Astrocyte (in vitro differentiated cells and primary cell): ENCODE results near the gene CORIN. TPM values are rescaled to one million over a fixed set of nuclear protein-coding genes. Genes with fewer than 3 reads are reported as not detected.

Experiments used
- DNase-seq: peaks from one replicate; pipeline ENCODE4 v3.0.0-alpha.2; 2010; ENCODE audit warnings: low read depth
- FAIRE-seq: peaks from 2 replicates; lab custom pipeline; 2011; peaks lifted over from hg19 to GRCh38; lab: Jason Lieb, UNC
- H2AFZ ChIP-seq: 2 replicates; pipeline ENCODE4 v1.6.0; 2012; ENCODE audit warnings: low read depth, low read length, inconsistent platforms
- H3K27ac ChIP-seq: 2 replicates; pipeline ENCODE4 v1.5.1; 2011; ENCODE audit warnings: low read depth, low read length, inconsistent platforms
- H3K27me3 ChIP-seq: 2 replicates; pipeline ENCODE4 v1.6.0; 2011; ENCODE audit warnings: low read length, inconsistent platforms; ENCODE audit not compliant: insufficient read depth
- H3K36me3 ChIP-seq: 2 replicates; pipeline ENCODE4 v1.5.1; 2011; ENCODE audit warnings: low read length, inconsistent platforms; ENCODE audit not compliant: insufficient read depth
- H3K4me1 ChIP-seq: 2 replicates; pipeline ENCODE4 v1.5.1; 2011; ENCODE audit warnings: low read length, inconsistent platforms; ENCODE audit not compliant: insufficient read depth
- H3K4me2 ChIP-seq: 2 replicates; pipeline ENCODE4 v1.6.0; 2012; ENCODE audit warnings: low read length, inconsistent platforms
- H3K4me3 ChIP-seq: 2 replicates; pipeline ENCODE4 v1.5.1; 2011; ENCODE audit warnings: low read depth, mild to moderate bottlenecking, low read length, inconsistent platforms; ENCODE audit not compliant: insufficient read depth
- H3K79me2 ChIP-seq: 2 replicates; pipeline ENCODE4 v1.6.0; 2012; ENCODE audit warnings: mild to moderate bottlenecking, low read length, inconsistent platforms; ENCODE audit not compliant: insufficient read depth
- H3K9ac ChIP-seq: 2 replicates; pipeline ENCODE4 v1.6.0; 2012; ENCODE audit warnings: mild to moderate bottlenecking, low read length, inconsistent platforms
- H3K9me3 ChIP-seq: 2 replicates; pipeline ENCODE4 v1.5.1; 2012; ENCODE audit warnings: low read depth, mild to moderate bottlenecking, low read length, inconsistent platforms; ENCODE audit not compliant: insufficient read depth
- H4K20me1 ChIP-seq: 2 replicates; pipeline ENCODE4 v1.6.0; 2012; ENCODE audit warnings: low read length, inconsistent platforms; ENCODE audit not compliant: insufficient read depth
- H3K27ac Mint-ChIP-seq: one replicate; pipeline ENCODE4 v1.8.0; 2021; ENCODE audit warnings: mild to moderate bottlenecking, mixed read lengths; ENCODE audit not compliant: unreplicated experiment
- H3K27me3 Mint-ChIP-seq: one replicate; pipeline ENCODE4 v1.8.0; 2021; ENCODE audit warnings: low read depth, mixed read lengths; ENCODE audit not compliant: unreplicated experiment
- H3K36me3 Mint-ChIP-seq: one replicate; pipeline ENCODE4 v1.8.0; 2021; ENCODE audit warnings: low read depth, mixed read lengths; ENCODE audit not compliant: unreplicated experiment
- H3K4me1 Mint-ChIP-seq: one replicate; pipeline ENCODE4 v1.8.0; 2021; ENCODE audit warnings: low read depth, mixed read lengths; ENCODE audit not compliant: unreplicated experiment
- H3K4me3 Mint-ChIP-seq: one replicate; pipeline ENCODE4 v1.8.0; 2021; ENCODE audit warnings: mild to moderate bottlenecking, moderate library complexity, mixed read lengths; ENCODE audit not compliant: unreplicated experiment
- H3K9me3 Mint-ChIP-seq: one replicate; pipeline ENCODE4 v1.8.0; 2021; ENCODE audit warnings: mild to moderate bottlenecking, mixed read lengths; ENCODE audit not compliant: unreplicated experiment
- EZH2 ChIP-seq: IDR thresholded peaks from 2 replicates; pipeline ENCODE4 v1.6.1; 2012; ENCODE audit warnings: mild to moderate bottlenecking, low read length, inconsistent platforms; ENCODE audit not compliant: insufficient read depth
- total RNA-seq: library from RNA; stranded (reverse); gene quantifications from 2 replicates; pipeline ENCODE4 v1.2.1, GENCODE V29; 2021
- TF ChIP-seq, protein P1 (sequence below): IDR thresholded peaks from 2 replicates; pipeline ENCODE4 v1.5.1; 2011; ENCODE audit warnings: low read depth, mild to moderate bottlenecking, inconsistent platforms, low read length, moderate library complexity; ENCODE audit not compliant: insufficient read depth

CORIN gene
- total RNA-seq, 1 donor from 2014 or later, result 0.20 TPM

DNA sequence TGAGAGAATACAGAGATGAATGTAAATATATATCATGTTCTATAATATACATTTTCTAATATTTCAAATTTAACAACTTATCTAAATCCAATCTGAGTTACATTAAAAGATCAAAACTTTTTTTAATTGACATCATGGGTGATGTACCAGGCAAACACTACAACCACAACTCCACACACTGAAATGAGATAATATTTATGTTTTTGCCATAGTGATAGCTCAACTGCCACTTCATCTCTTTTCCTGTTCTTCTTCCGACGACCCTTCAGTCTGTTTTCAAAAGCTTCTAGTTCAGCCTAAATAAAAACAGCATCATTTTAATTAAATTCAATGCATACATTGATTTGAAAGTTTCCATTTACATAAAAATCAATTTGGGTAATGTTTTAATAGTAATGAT, 10.2 kb upstream of the CORIN start:
- H3K27me3 Mint-ChIP-seq, result no peaks in the 10 kb centered on the region
- Histone ChIP-seq H3K4me2 (no peak overlapping the region), H3K4me1 (peaks cover 6% of the 10 kb centered on the region), H3K9me3 (no peaks in the 10 kb centered on the region), H2AFZ (no peak overlapping the region), H3K9ac (no peak overlapping the region), H3K79me2 (no peaks in the 10 kb centered on the region), H3K27ac (no peak overlapping the region), H3K4me3 (no peak overlapping the region), H4K20me1 (no peaks in the 10 kb centered on the region), H3K27me3 (no peaks in the 10 kb centered on the region), H3K36me3 (peaks cover 4% of the 10 kb centered on the region)
- peaks cover 9% of the 10 kb centered on the region for H3K4me1 Mint-ChIP-seq
- no peak for DNase-seq
- H3K9me3 Mint-ChIP-seq, result peaks cover 2% of the 10 kb centered on the region
- peaks cover 7% of the 10 kb centered on the region for H3K36me3 Mint-ChIP-seq
- TF ChIP-seq, protein P1, sequence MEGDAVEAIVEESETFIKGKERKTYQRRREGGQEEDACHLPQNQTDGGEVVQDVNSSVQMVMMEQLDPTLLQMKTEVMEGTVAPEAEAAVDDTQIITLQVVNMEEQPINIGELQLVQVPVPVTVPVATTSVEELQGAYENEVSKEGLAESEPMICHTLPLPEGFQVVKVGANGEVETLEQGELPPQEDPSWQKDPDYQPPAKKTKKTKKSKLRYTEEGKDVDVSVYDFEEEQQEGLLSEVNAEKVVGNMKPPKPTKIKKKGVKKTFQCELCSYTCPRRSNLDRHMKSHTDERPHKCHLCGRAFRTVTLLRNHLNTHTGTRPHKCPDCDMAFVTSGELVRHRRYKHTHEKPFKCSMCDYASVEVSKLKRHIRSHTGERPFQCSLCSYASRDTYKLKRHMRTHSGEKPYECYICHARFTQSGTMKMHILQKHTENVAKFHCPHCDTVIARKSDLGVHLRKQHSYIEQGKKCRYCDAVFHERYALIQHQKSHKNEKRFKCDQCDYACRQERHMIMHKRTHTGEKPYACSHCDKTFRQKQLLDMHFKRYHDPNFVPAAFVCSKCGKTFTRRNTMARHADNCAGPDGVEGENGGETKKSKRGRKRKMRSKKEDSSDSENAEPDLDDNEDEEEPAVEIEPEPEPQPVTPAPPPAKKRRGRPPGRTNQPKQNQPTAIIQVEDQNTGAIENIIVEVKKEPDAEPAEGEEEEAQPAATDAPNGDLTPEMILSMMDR, result no peak
- TF ChIP-seq EZH2, result no peak
- no peak for FAIRE-seq
- H3K4me3 Mint-ChIP-seq, result no peak overlapping the region
- no peak overlapping the region for H3K27ac Mint-ChIP-seq

DNA sequence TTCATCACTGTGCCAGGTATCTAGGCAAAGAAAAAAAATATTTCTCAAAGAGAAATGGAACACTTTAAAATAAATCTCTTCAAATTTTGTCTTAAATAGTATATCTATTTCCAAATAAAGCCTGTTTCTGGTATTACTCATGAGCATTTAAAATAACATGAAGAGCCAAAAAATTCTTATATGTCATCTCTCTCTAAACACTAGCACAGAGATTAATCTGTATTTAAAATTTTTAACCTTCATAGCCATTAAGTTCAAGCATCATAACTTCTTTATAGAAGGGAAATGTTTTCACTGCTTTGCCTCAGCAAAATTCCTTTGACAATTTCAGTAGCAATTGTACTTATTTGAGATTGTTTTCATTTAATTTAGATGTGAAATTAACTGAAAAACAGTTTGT, 5.1 kb upstream of the CORIN start:
- no peaks in the 10 kb centered on the region for H3K4me1 ChIP-seq
- H3K79me2 ChIP-seq, result no peaks in the 10 kb centered on the region
- H4K20me1 ChIP-seq, result no peaks in the 10 kb centered on the region
- Mint-ChIP-seq H3K27ac (no peak overlapping the region), H3K36me3 (peaks cover 7% of the 10 kb centered on the region), H3K27me3 (no peaks in the 10 kb centered on the region), H3K4me1 (no peaks in the 10 kb centered on the region), H3K9me3 (peaks cover 2% of the 10 kb centered on the region), H3K4me3 (no peak overlapping the region)
- DNase-seq, result no peak
- TF ChIP-seq, protein P1, result no peak
- TF ChIP-seq EZH2, result no peak
- no peak overlapping the region for H3K27ac ChIP-seq
- H3K4me2 ChIP-seq, result no peak overlapping the region
- no peak for FAIRE-seq
- H3K36me3 ChIP-seq, result no peaks in the 10 kb centered on the region
- H3K27me3 ChIP-seq, result no peaks in the 10 kb centered on the region
- no peak overlapping the region for H3K9ac ChIP-seq
- H3K9me3 ChIP-seq, result no peaks in the 10 kb centered on the region
- no peak overlapping the region for H2AFZ ChIP-seq
- H3K4me3 ChIP-seq, result no peak overlapping the region

DNA sequence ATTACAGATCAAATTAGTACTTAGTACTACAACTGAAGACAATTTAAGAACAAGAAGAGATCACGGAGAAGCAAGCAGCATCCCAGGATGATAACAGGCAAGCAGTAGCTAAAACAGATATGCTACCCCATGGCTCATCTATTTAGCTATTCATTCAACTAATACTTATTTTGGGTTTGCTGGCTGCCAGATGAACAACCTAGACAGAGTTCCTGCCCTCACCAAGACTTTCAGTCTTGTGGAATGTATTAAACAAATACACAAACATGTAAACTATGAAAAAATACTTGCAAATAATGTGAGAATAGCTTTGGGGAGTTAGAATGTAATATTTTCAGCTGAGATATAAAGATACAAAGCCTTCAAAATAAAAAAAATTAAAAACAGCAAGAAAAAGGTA, 2.4 kb upstream of the CORIN start:
- no peak for FAIRE-seq
- Histone ChIP-seq H3K9ac (no peak overlapping the region), H3K79me2 (no peaks in the 10 kb centered on the region), H3K36me3 (no peaks in the 10 kb centered on the region), H4K20me1 (no peaks in the 10 kb centered on the region), H2AFZ (no peak overlapping the region), H3K4me3 (no peak overlapping the region), H3K4me2 (no peak overlapping the region), H3K9me3 (no peaks in the 10 kb centered on the region), H3K4me1 (peaks cover 12% of the 10 kb centered on the region), H3K27me3 (no peaks in the 10 kb centered on the region), H3K27ac (no peak overlapping the region)
- H3K27ac Mint-ChIP-seq, result no peak overlapping the region
- no peaks in the 10 kb centered on the region for H3K9me3 Mint-ChIP-seq
- H3K4me3 Mint-ChIP-seq, result no peak overlapping the region
- peaks cover 3% of the 10 kb centered on the region for H3K36me3 Mint-ChIP-seq
- TF ChIP-seq EZH2, result no peak
- TF ChIP-seq, protein P1, result no peak
- peaks cover 10% of the 10 kb centered on the region for H3K4me1 Mint-ChIP-seq
- peaks cover 4% of the 10 kb centered on the region for H3K27me3 Mint-ChIP-seq
- no peak for DNase-seq
